Pancreas (tissue), 10 donors: Measurements from ENCODE around the gene PEAK1. TPM values are rescaled to one million over a fixed set of nuclear protein-coding genes. Genes with fewer than 3 reads are reported as not detected.
A peak's percentile ranks its signal among the peaks of the same experiment; 100 is the strongest.

ENCODE experiments used
- ATAC-seq, 4 donors: fragments of 200-7000 bp; cut with Tn5 transposase; one replicate each; pipeline versions ENCODE4 v1.8.0 to v1.9.1; 2020; ENCODE audit warnings: mild to moderate bottlenecking in 4 of 4, moderate library complexity in 4 of 4
- DNase-seq, 6 donors: peaks; one replicate each; pipeline ENCODE4 v3.0.0-alpha.2; 2020
- FAIRE-seq: peaks from 2 replicates; lab custom pipeline; 2012; peaks lifted over from hg19 to GRCh38; lab: Jason Lieb, UNC
- H3K27ac ChIP-seq, 4 donors: fragments of 200-600 bp; sonication (generic); 1 replicate in 3 of 4; 2 replicates in 1 of 4; pipeline versions ENCODE4 v1.5.0 to v1.8.0; 2020
- H3K27me3 ChIP-seq, 4 donors: fragments of 200-600 bp; one replicate each; pipeline ENCODE4 v1.8.0; 2021
- H3K36me3 ChIP-seq, 3 donors: fragments of 200-600 bp; sonication (generic) in 1 of 3; one replicate each; pipeline versions ENCODE4 v1.5.0 to v1.8.0; 2020 to 2021
- H3K4me1 ChIP-seq, 3 donors: fragments of 200-600 bp; one replicate each; pipeline ENCODE4 v1.8.0; 2021
- H3K4me3 ChIP-seq, 4 donors: fragments of 200-600 bp; sonication (generic) in 2 of 4; one replicate each; pipeline versions ENCODE4 v1.5.0 to v1.8.0; 2020 to 2021
- H3K9me3 ChIP-seq, 4 donors: fragments of 200-600 bp; one replicate each; pipeline ENCODE4 v1.8.0; 2021
- WGBS, 2 donors: extraction: QIAGEN DNeasy Blood & Tissue Kit; methylation state at CpG; one replicate each; pipeline ENCODE4 v1.1.7; 2013; 5-methylcytosine and 5-hydroxymethylcytosine counted together
- intact Hi-C, 3 donors: fragments of 100-400 bp; cut with DNase I; formaldehyde crosslinking; loops; one replicate each; pipeline versions ENCODE4 v1.11.1 to v1.14.2; 2022
- polyA plus RNA-seq, 2 donors: library from polyadenylated mRNA; stranded (reverse); fragments of 200-250 nt; gene quantifications; one replicate each; pipeline ENCODE4 v1.2.3, GENCODE V29; 2013
- total RNA-seq, 6 donors: library from RNA; stranded (reverse); fragmentation: NEBNext Ultra II Directional in 4 of 6; extraction: Animal tissue kit (Norgen Biotek cat#: 25700) in 4 of 6; gene quantifications; one replicate each; pipeline versions ENCODE4 v1.2.1 to v1.2.4, GENCODE V29; 2021 to 2023
- TF ChIP-seq, protein P1 (sequence below), 4 donors: fragments of 200-600 bp; sonication (generic) in 3 of 4; IDR thresholded peaks; one replicate each; pipeline versions ENCODE4 v1.5.0 to v1.8.0; 2021; ENCODE audit warnings: antibody characterized with exemption in 4 of 4
- donor health status: healthy with polysubstance abuse.
- donor health status: DM: no; HTN: no; CAD: no; lungs with moderate emphysema.
- donor health status: DM: no; HTN: no; CAD: no.
- donor health status: control.
- donor health status: control.
- donor health status: Bipolar disorder and iron deficiency.
- donor health status: DM: yes; HTN: yes; CAD: no.
- donor health status: DM: no; HTN: no; CAD: no.
- donor health status: DM: no; HTN: no; CAD: no.
- donor health status: DM: yes; HTN: yes; CAD: no.

The PEAK1 gene
- total and polyA plus RNA-seq, 8 donors: 1.8 to 27.6 (median 12.1) TPM

DNA sequence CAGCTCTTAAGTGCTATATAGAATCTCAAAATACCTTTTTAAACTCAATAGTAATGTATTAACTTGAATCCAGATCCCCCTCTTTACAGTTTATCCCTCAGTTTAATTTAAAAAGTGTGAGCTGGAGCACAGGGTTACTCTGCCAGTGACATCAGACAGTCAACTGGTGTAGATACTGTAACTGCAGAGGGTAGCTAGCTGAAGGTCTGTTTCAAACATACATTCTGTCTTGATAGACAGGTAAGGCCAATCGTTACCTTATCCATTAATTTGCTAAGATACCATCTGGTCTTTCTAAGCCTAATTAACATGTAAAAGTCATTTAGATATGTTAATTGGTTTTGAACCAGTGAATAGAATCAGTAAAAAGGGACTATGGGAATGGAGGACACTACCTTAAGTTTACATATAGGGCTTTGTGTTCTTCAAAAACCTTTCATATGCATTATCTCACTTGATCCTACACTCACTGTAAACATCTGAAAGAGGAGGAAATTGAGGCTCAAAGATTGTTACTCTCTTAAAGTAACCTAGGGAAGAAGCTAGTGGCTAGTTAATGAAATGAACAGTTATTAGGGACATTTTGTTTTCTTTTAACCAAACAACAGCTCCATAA lies 289.5 kb downstream of the PEAK1 start:
- 94 to 97% methylated on average over 1 of the region's 1 CpG for WGBS, 2 donors
- no peaks in the 10 kb centered on the region for H3K9me3 ChIP-seq
- intact Hi-C loops: no loop called here
- FAIRE-seq (no peak), DNase-seq (no peak), ATAC-seq (no peak)
- TF ChIP-seq, protein P1, sequence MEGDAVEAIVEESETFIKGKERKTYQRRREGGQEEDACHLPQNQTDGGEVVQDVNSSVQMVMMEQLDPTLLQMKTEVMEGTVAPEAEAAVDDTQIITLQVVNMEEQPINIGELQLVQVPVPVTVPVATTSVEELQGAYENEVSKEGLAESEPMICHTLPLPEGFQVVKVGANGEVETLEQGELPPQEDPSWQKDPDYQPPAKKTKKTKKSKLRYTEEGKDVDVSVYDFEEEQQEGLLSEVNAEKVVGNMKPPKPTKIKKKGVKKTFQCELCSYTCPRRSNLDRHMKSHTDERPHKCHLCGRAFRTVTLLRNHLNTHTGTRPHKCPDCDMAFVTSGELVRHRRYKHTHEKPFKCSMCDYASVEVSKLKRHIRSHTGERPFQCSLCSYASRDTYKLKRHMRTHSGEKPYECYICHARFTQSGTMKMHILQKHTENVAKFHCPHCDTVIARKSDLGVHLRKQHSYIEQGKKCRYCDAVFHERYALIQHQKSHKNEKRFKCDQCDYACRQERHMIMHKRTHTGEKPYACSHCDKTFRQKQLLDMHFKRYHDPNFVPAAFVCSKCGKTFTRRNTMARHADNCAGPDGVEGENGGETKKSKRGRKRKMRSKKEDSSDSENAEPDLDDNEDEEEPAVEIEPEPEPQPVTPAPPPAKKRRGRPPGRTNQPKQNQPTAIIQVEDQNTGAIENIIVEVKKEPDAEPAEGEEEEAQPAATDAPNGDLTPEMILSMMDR (IDR thresholded peaks at IDR 0.05): no peak
- no peak overlapping the region for H3K27ac ChIP-seq
- peaks cover 0 to 11% (median 7%) of the 10 kb centered on the region in 3 donors for H3K4me1 ChIP-seq
- no peaks in the 10 kb centered on the region for H3K27me3 ChIP-seq
- no peak overlapping the region for H3K4me3 ChIP-seq
- H3K36me3 ChIP-seq: peaks cover 0 to 6% (median 0%) of the 10 kb centered on the region in 3 donors

DNA sequence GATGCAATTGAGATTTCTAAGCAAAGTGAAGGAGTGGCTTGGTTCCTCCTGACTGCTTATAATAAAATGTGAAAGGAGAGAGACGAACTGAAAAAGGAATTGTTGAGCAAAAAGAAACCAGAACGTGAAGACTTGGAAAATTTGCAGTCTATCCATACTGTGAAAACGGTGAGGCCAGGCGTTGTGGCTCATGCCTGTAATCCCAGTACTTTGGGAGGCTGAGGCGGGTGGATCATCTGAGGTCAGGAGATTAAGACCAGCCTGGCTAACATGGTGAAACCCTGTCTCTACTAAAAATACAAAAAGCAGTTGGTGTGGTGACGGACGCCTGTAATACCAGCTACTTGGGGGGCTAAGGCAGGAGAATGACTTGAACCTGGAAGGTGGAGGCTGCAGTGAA lies 292.3 kb downstream of the PEAK1 start:
- no peak for DNase-seq
- ATAC-seq: no peak
- TF ChIP-seq, protein P1 (IDR thresholded peaks at IDR 0.05): no peak
- WGBS, 2 donors: 90 to 94% methylated on average over 7 of the region's 7 CpGs
- FAIRE-seq: no peak
- H3K27ac ChIP-seq: no peak overlapping the region
- H3K27me3 ChIP-seq: no peaks in the 10 kb centered on the region
- no peak overlapping the region for H3K4me3 ChIP-seq
- H3K9me3 ChIP-seq: no peaks in the 10 kb centered on the region
- peaks cover 0 to 11% (median 7%) of the 10 kb centered on the region in 3 donors for H3K4me1 ChIP-seq
- intact Hi-C loops: no loop called here
- no peaks in the 10 kb centered on the region for H3K36me3 ChIP-seq

DNA sequence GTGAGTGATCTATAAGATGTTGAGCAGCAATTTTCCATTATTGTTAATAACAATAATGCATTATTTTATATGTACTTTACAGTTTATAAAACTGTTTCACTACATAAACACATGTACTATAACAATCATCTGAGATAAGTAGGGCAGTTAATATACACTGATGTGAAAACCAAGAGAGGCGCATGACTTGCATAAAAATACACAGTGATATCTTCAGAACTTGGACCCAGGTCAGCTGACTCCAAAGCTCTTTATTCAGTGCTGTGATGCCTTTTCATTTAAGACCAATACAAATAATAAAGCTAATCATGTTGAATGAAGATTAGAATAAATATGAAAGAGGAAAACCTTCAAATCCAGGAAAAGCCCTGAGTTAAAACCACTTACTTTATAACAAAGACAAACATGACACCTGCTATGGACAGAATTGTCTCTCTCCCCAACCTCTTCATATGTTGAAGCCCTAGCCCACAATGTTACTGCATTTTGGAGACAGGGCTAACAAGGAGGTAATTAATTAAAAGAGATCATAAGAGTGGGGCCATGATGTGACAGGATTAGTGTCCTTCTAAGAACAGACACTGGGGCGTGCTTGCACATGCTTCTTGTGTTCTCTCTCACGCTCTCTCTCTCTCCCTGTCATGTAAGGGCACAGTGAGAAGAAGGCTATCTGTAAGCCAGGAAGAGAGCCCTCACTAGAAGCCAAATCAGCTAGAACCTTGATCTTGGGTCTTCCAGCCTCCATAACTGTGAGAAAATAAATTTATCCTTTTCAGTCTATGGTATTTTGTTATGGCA lies 293.2 kb downstream of the PEAK1 start:
- Histone ChIP-seq H3K4me1 (peaks cover 0 to 11% (median 7%) of the 10 kb centered on the region in 3 donors), H3K9me3 (no peaks in the 10 kb centered on the region), H3K27ac (no peak overlapping the region), H3K4me3 (no peak overlapping the region), H3K27me3 (no peaks in the 10 kb centered on the region), H3K36me3 (no peaks in the 10 kb centered on the region)
- 41 to 43% methylated on average over 3 of the region's 3 CpGs for WGBS, 2 donors
- intact Hi-C loops: no loop called here
- DNase-seq (no peak), FAIRE-seq (no peak), ATAC-seq (peak in 3 of 4 donors; percentile 35 to 83 (median 78))
- TF ChIP-seq, protein P1 (IDR thresholded peaks at IDR 0.05): no peak

DNA sequence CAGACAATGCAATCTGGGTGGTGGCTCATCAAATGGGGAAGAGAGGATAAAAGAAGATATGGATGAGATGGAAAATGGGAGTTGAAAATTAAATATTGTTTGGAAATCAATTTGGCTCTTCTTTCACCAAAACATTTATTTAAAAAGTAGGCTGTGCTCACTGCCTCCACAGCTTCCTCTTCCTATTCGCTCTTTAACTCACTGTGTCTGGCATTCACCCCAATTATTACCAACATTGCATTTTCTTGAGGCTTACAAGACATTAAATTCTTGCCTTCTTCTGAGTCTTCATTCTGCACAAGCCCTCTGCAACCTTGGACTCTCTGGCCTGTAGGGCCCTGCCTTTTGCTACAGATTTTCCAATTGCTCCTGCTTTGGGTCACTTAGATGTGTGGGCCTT lies 296.1 kb downstream of the PEAK1 start:
- Histone ChIP-seq H3K9me3 (no peaks in the 10 kb centered on the region), H3K4me3 (no peak overlapping the region), H3K27me3 (no peaks in the 10 kb centered on the region), H3K27ac (no peak overlapping the region), H3K4me1 (peaks cover 0 to 11% (median 7%) of the 10 kb centered on the region in 3 donors), H3K36me3 (no peaks in the 10 kb centered on the region)
- WGBS, 2 donors: 93 to 94% methylated on average over 1 of the region's 1 CpG
- FAIRE-seq: no peak
- no peak for DNase-seq
- intact Hi-C loops: no loop called here
- TF ChIP-seq, protein P1 (IDR thresholded peaks at IDR 0.05): no peak
- ATAC-seq: no peak

DNA sequence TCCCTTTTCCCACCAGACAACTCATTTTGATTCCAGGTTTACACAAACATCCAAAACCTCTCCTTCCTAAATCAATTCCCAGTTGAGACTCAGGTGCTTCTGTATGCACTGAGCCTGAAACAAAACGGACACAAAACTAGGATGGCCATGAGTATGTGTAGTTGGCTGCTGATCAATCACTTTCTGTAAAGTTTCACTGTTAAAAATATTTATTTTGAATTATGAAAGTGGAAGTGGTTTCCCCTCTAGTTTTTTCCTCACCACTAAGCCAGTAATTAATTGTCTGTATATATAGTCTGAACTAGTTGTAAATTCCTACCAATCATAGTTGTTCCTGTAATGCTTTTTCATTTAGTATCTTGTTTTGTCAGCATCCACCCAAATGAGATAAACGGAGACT lies 297.3 kb downstream of the PEAK1 start:
- peaks cover 0 to 11% (median 7%) of the 10 kb centered on the region in 3 donors for H3K4me1 ChIP-seq
- no peak for ATAC-seq
- intact Hi-C loops: no loop called here
- no peak for DNase-seq
- FAIRE-seq: no peak
- no peaks in the 10 kb centered on the region for H3K36me3 ChIP-seq
- H3K27ac ChIP-seq: no peak overlapping the region
- no peaks in the 10 kb centered on the region for H3K27me3 ChIP-seq
- no peak overlapping the region for H3K4me3 ChIP-seq
- H3K9me3 ChIP-seq: no peaks in the 10 kb centered on the region
- TF ChIP-seq, protein P1 (IDR thresholded peaks at IDR 0.05): no peak
- WGBS, 2 donors: 62 to 71% methylated on average over 2 of the region's 2 CpGs
